SK-N-SH (cell line): ENCODE data around the gene PAM16. TPM values are rescaled to one million over a fixed set of nuclear protein-coding genes. Genes with fewer than 3 reads are reported as not detected.
A peak's percentile ranks its signal among the peaks of the same experiment; 100 is the strongest.

Source experiments
- CTCF ChIA-PET: fragments of 300-600, 350-600 bp; formaldehyde crosslinking; extraction: SDS; loops from one replicate; lab custom pipeline; 2021; lab: Yijun Ruan, JAX
- POLR2A ChIA-PET: fragments of 350-600 bp; sonication (Branson Sonifier 250); formaldehyde crosslinking; extraction: SDS; loops from one replicate; lab custom pipeline; 2020; ENCODE audit warnings: antibody characterized with exemption, inconsistent platforms; lab: Yijun Ruan, JAX
- DNase-seq: peaks from one replicate; pipeline ENCODE4 v3.0.0; 2012
- H2AFZ ChIP-seq: fragments of 200-600 bp; sonication (generic); 2 replicates; pipeline ENCODE4 v1.8.1; 2016; ENCODE audit warnings: antibody characterized with exemption, mild to moderate bottlenecking, low read depth
- H3F3A ChIP-seq: fragments of 200-600 bp; sonication (generic); replicated peaks from 2 replicates; pipeline ENCODE3; 2016; ENCODE audit warnings: antibody characterized with exemption, mild to moderate bottlenecking; ENCODE audit not compliant: insufficient read depth
- H3K27ac ChIP-seq, 2 experiments: fragments of 200-500 bp in 1 of 2; fragments of 200-600 bp in 1 of 2; sonication (Bioruptor generic) in 1 of 2; sonication (generic), shearing (Covaris generic) in 1 of 2; 2 replicates each; pipeline versions ENCODE4 v1.5.1 to v1.6.1; 2014 to 2016; ENCODE audit warnings: low read depth in 2 of 2, inconsistent platforms in 1 of 2, low read length in 1 of 2, mild to moderate bottlenecking in 1 of 2, mixed read lengths in 1 of 2
- H3K27me3 ChIP-seq: fragments of 200-600 bp; sonication (generic), shearing (Covaris generic); 2 replicates; pipeline ENCODE4 v1.6.1; 2016; ENCODE audit warnings: mixed run types; ENCODE audit not compliant: insufficient read depth
- H3K36me3 ChIP-seq, 2 experiments: fragments of 200-500 bp in 1 of 2; fragments of 200-600 bp in 1 of 2; sonication (Bioruptor generic) in 1 of 2; sonication (generic) in 1 of 2; replicated peaks in 1 of 2; 2 replicates each; pipeline versions ENCODE3 to v1.5.1; 2014 to 2016; ENCODE audit warnings: low read length in 1 of 2, mild to moderate bottlenecking in 1 of 2; ENCODE audit not compliant: insufficient read depth in 2 of 2, control insufficient read depth in 1 of 2
- H3K4me1 ChIP-seq, 2 experiments: fragments of 200-500 bp in 1 of 2; fragments of 200-600 bp in 1 of 2; sonication (Bioruptor generic) in 1 of 2; sonication (generic), shearing (Covaris generic) in 1 of 2; 2 replicates each; pipeline versions ENCODE4 v1.5.1 to v1.6.1; 2014 to 2016; ENCODE audit warnings: low read depth in 1 of 2, low read length in 1 of 2, mixed run types in 1 of 2; ENCODE audit not compliant: insufficient read depth in 2 of 2, control insufficient read depth in 1 of 2
- H3K4me2 ChIP-seq: fragments of 200-600 bp; sonication (generic), shearing (Covaris generic); 2 replicates; pipeline ENCODE4 v1.6.1; 2017; ENCODE audit warnings: mixed run types
- H3K4me3 ChIP-seq, 2 experiments: fragments of 200-500 bp in 1 of 2; fragments of 200-600 bp in 1 of 2; sonication (Bioruptor generic) in 1 of 2; sonication (generic), shearing (Covaris generic) in 1 of 2; 2 replicates each; pipeline versions ENCODE4 v1.5.1 to v1.8.1; 2014 to 2016; ENCODE audit warnings: low read depth in 2 of 2, inconsistent platforms in 1 of 2, low read length in 1 of 2, mild to moderate bottlenecking in 1 of 2, mixed read lengths in 1 of 2, moderate library complexity in 1 of 2
- H3K79me2 ChIP-seq: fragments of 200-600 bp; sonication (generic); 2 replicates; pipeline ENCODE4 v1.8.1; 2017; ENCODE audit warnings: mild to moderate bottlenecking; ENCODE audit not compliant: insufficient read depth
- H3K9ac ChIP-seq: fragments of 200-600 bp; sonication (generic); 2 replicates; pipeline ENCODE4 v1.6.1; 2017; ENCODE audit warnings: mixed run types
- H3K9me2 ChIP-seq: fragments of 200-600 bp; sonication (generic); 2 replicates; pipeline ENCODE4 v1.6.1; 2017; ENCODE audit warnings: mixed run types
- H3K9me3 ChIP-seq: fragments of 200-600 bp; sonication (generic); 2 replicates; pipeline ENCODE4 v1.6.1; 2017; ENCODE audit warnings: mixed run types, mild to moderate bottlenecking, moderate library complexity
- H4K20me1 ChIP-seq: fragments of 200-600 bp; sonication (generic); 2 replicates; pipeline ENCODE4 v1.6.1; 2017; ENCODE audit warnings: mild to moderate bottlenecking, mixed run types; ENCODE audit not compliant: insufficient read depth
- ELF1 ChIP-seq: IDR thresholded peaks from 2 replicates; pipeline ENCODE4 v1.4.0; 2012
- EP300 ChIP-seq, 2 experiments: IDR thresholded peaks; 2 replicates each; pipeline versions ENCODE4 v1.4.0 to v1.6.1; 2012; ENCODE audit warnings: borderline replicate concordance in 1 of 2, low read depth in 1 of 2, low read length in 1 of 2
- FOXJ3 ChIP-seq: sonication (generic); formaldehyde crosslinking; IDR thresholded peaks from 2 replicates; pipeline ENCODE4 v1.5.1; 2020; ENCODE audit warnings: mild to moderate bottlenecking, missing genetic modification reagents
- GABPA ChIP-seq: IDR thresholded peaks from 2 replicates; pipeline ENCODE4 v1.4.0; 2012; ENCODE audit warnings: low read depth, mild to moderate bottlenecking
- JUND ChIP-seq: IDR thresholded peaks from 2 replicates; pipeline ENCODE4 v1.4.0; 2012
- POLR2AphosphoS5 ChIP-seq: IDR thresholded peaks from 2 replicates; pipeline ENCODE4 v1.6.1; 2012; ENCODE audit warnings: low read depth, low read length
- RAD21 ChIP-seq: IDR thresholded peaks from 2 replicates; pipeline ENCODE4 v1.6.1; 2012; ENCODE audit warnings: mild to moderate bottlenecking, low read length
- RCOR1 ChIP-seq: fragments of 150-350 bp; IDR thresholded peaks from 2 replicates; pipeline ENCODE4 v1.6.1; 2017; ENCODE audit warnings: antibody characterized with exemption, low read length
- RXRA ChIP-seq: IDR thresholded peaks from 2 replicates; pipeline ENCODE4 v1.4.0; 2012; ENCODE audit warnings: low read depth, mild to moderate bottlenecking, borderline replicate concordance
- SIN3A ChIP-seq: IDR thresholded peaks from 2 replicates; pipeline ENCODE4 v1.6.1; 2012; ENCODE audit warnings: low read depth, mild to moderate bottlenecking, low read length, moderate library complexity, borderline replicate concordance
- WGBS: methylation state at CpG from one replicate; pipeline ENCODE4 v1.1.6; 2017; ENCODE audit warnings: low lambda C conversion rate; 5-methylcytosine and 5-hydroxymethylcytosine counted together
- polyA plus RNA-seq, 3 experiments: library from polyadenylated mRNA; depleted of rRNA; stranded (reverse); fragments of >200 nt; gene quantifications; 2 replicates each; pipeline ENCODE4 v1.2.3, GENCODE V29; 2012
- TF ChIP-seq, protein P1 (sequence below): IDR thresholded peaks from 2 replicates; pipeline ENCODE4 v1.4.0; 2012; ENCODE audit warnings: low read depth, borderline replicate concordance
- TF ChIP-seq, protein P2 (sequence below): IDR thresholded peaks from 2 replicates; pipeline ENCODE4 v1.4.0; 2012; ENCODE audit warnings: low read depth
- TF ChIP-seq, protein P3 (sequence below): IDR thresholded peaks from 2 replicates; pipeline ENCODE4 v1.6.1; 2012; ENCODE audit warnings: mild to moderate bottlenecking, low read depth, low read length, moderate library complexity
- TF ChIP-seq, protein P4 (sequence below): IDR thresholded peaks from 2 replicates; pipeline ENCODE4 v1.4.0; 2012; ENCODE audit warnings: low read depth, borderline replicate concordance

PAM16 gene
- polyA plus RNA-seq, 1 of the 3 experiments (the other 2 are of a cell fraction): 96.4 TPM

GRCh38 chr16:4383591-4384444 is 32.7 kb upstream of the PAM16 start (continued):
- TF ChIP-seq, protein P1, sequence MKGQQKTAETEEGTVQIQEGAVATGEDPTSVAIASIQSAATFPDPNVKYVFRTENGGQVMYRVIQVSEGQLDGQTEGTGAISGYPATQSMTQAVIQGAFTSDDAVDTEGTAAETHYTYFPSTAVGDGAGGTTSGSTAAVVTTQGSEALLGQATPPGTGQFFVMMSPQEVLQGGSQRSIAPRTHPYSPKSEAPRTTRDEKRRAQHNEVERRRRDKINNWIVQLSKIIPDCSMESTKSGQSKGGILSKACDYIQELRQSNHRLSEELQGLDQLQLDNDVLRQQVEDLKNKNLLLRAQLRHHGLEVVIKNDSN: no peak
- no peak for TF ChIP-seq POLR2AphosphoS5
- no peak for TF ChIP-seq RCOR1
- no peak for TF ChIP-seq ELF1
- no peak for TF ChIP-seq JUND
- TF ChIP-seq RAD21: no peak
- no peak for TF ChIP-seq SIN3A

GRCh38 chr16:4382795-4383357 is 31.8 kb upstream of the PAM16 start:
- H3K9ac ChIP-seq: no peak overlapping the region
- no peak for DNase-seq
- no peaks in the 10 kb centered on the region for H3K27me3 ChIP-seq
- no peak overlapping the region for H2AFZ ChIP-seq
- H3K4me2 ChIP-seq: no peak overlapping the region
- no peak for TF ChIP-seq RXRA
- TF ChIP-seq POLR2AphosphoS5: no peak
- TF ChIP-seq RAD21: no peak
- no peak for TF ChIP-seq EP300 (IDR thresholded peaks at IDR 0.05; ENCODE audit: borderline replicate concordance in 1 of 2, low read depth in 1 of 2, low read length in 1 of 2)
- TF ChIP-seq, protein P2, sequence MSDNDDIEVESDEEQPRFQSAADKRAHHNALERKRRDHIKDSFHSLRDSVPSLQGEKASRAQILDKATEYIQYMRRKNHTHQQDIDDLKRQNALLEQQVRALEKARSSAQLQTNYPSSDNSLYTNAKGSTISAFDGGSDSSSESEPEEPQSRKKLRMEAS: no peak
- TF ChIP-seq, protein P3, sequence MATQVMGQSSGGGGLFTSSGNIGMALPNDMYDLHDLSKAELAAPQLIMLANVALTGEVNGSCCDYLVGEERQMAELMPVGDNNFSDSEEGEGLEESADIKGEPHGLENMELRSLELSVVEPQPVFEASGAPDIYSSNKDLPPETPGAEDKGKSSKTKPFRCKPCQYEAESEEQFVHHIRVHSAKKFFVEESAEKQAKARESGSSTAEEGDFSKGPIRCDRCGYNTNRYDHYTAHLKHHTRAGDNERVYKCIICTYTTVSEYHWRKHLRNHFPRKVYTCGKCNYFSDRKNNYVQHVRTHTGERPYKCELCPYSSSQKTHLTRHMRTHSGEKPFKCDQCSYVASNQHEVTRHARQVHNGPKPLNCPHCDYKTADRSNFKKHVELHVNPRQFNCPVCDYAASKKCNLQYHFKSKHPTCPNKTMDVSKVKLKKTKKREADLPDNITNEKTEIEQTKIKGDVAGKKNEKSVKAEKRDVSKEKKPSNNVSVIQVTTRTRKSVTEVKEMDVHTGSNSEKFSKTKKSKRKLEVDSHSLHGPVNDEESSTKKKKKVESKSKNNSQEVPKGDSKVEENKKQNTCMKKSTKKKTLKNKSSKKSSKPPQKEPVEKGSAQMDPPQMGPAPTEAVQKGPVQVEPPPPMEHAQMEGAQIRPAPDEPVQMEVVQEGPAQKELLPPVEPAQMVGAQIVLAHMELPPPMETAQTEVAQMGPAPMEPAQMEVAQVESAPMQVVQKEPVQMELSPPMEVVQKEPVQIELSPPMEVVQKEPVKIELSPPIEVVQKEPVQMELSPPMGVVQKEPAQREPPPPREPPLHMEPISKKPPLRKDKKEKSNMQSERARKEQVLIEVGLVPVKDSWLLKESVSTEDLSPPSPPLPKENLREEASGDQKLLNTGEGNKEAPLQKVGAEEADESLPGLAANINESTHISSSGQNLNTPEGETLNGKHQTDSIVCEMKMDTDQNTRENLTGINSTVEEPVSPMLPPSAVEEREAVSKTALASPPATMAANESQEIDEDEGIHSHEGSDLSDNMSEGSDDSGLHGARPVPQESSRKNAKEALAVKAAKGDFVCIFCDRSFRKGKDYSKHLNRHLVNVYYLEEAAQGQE: no peak
- TF ChIP-seq GABPA: no peak
- TF ChIP-seq FOXJ3: no peak
- TF ChIP-seq, protein P4, sequence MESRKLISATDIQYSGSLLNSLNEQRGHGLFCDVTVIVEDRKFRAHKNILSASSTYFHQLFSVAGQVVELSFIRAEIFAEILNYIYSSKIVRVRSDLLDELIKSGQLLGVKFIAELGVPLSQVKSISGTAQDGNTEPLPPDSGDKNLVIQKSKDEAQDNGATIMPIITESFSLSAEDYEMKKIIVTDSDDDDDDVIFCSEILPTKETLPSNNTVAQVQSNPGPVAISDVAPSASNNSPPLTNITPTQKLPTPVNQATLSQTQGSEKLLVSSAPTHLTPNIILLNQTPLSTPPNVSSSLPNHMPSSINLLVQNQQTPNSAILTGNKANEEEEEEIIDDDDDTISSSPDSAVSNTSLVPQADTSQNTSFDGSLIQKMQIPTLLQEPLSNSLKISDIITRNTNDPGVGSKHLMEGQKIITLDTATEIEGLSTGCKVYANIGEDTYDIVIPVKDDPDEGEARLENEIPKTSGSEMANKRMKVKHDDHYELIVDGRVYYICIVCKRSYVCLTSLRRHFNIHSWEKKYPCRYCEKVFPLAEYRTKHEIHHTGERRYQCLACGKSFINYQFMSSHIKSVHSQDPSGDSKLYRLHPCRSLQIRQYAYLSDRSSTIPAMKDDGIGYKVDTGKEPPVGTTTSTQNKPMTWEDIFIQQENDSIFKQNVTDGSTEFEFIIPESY: no peak
- peaks cover 25% of the 10 kb centered on the region for H3F3A ChIP-seq
- H3K27ac ChIP-seq: peak overlapping the region in 1 of 2 experiments; percentile 93; a peak in 2 of 4 replicates
- WGBS: 95% methylated on average over 15 of the region's 21 CpGs
- ChIA-PET POLR2A (interaction anchor here (2.1 kb wide), 1 partner anchor 10 kb away, joined by 7 read pairs; no protein-coding TSS in a partner anchor), CTCF (interaction anchor here (0.6 to 32.1 kb wide), 3 partner anchors 10 to 32 kb away, joined by 3 to 558 read pairs (median 8); partner anchors contain the start of gene PAM16)
- H3K36me3 ChIP-seq: peaks cover 0 to 33% of the 10 kb centered on the region in 2 experiments
- peaks cover 13% of the 10 kb centered on the region; the same call in 1 of the 2 replicates for H3K79me2 ChIP-seq
- peaks cover 33 to 74% of the 10 kb centered on the region in 2 experiments; a peak in 3 of 4 replicates for H3K4me1 ChIP-seq
- H3K9me2 ChIP-seq: no peaks in the 10 kb centered on the region
- peaks cover 33% of the 10 kb centered on the region for H4K20me1 ChIP-seq
- no peaks in the 10 kb centered on the region for H3K9me3 ChIP-seq
- H3K4me3 ChIP-seq: no peak overlapping the region
